Suprapubic skin (tissue), 4 donors: ENCODE data around the gene BMPR2. TPM values are rescaled to one million over a fixed set of nuclear protein-coding genes. Genes with fewer than 3 reads are reported as not detected.
"Not testable (repeated sequence)": the region's sequence is repeated elsewhere in the genome, so short reads cannot be mapped to it uniquely, and the experiment has no call there.

Experiments used
- DNase-seq, 2 donors: peaks; one replicate each; pipeline ENCODE4 v3.0.0-alpha.2; 2019; ENCODE audit warnings: low spot score in 2 of 2
- H3K27ac ChIP-seq: fragments of 200-600 bp; sonication (generic); one replicate; pipeline ENCODE4 v1.5.1; 2019
- H3K27me3 ChIP-seq: fragments of 200-600 bp; sonication (generic); one replicate; pipeline ENCODE4 v1.5.1; 2019
- H3K36me3 ChIP-seq: fragments of 200-600 bp; sonication (generic); one replicate; pipeline ENCODE4 v1.5.1; 2019
- H3K4me1 ChIP-seq: fragments of 200-600 bp; sonication (generic); one replicate; pipeline ENCODE4 v1.5.1; 2019
- H3K4me3 ChIP-seq: fragments of 200-600 bp; sonication (generic); one replicate; pipeline ENCODE4 v1.5.1; 2019; ENCODE audit warnings: mild to moderate bottlenecking
- H3K9me3 ChIP-seq: fragments of 200-600 bp; sonication (generic); one replicate; pipeline ENCODE4 v1.5.1; 2019
- EP300 ChIP-seq: sonication (generic); formaldehyde crosslinking; IDR thresholded peaks from one replicate; pipeline ENCODE4 v1.6.1; 2017; ENCODE audit warnings: antibody characterized with exemption
- POLR2A ChIP-seq, 2 donors: fragments of 450-650 bp; IDR thresholded peaks; one replicate each; pipeline ENCODE4 v1.6.1; 2017; ENCODE audit warnings: antibody characterized with exemption in 2 of 2, mild to moderate bottlenecking in 2 of 2, moderate library complexity in 2 of 2
- POLR2AphosphoS5 ChIP-seq, 3 donors: sonication (generic); formaldehyde crosslinking; IDR thresholded peaks; one replicate each; pipeline ENCODE4 v1.6.1; 2017; ENCODE audit warnings: antibody characterized with exemption in 3 of 3
- WGBS: methylation state at CpG from one replicate; pipeline ENCODE4 v1.1.5; 2018; 5-methylcytosine and 5-hydroxymethylcytosine counted together
- total RNA-seq, 4 donors: library from RNA; depleted of rRNA; stranded (reverse); fragments of >200 nt; gene quantifications; one replicate each; pipeline ENCODE4 v1.1.0, GENCODE V29; 2016
- TF ChIP-seq, protein P1 (sequence below), 2 donors: fragments of 200-600 bp in 1 of 2; fragments of 450-650 bp in 1 of 2; sonication (generic) in 1 of 2; IDR thresholded peaks; one replicate each; pipeline ENCODE4 v1.5.1; 2016 to 2019; ENCODE audit warnings: antibody characterized with exemption in 2 of 2, mild to moderate bottlenecking in 1 of 2, moderate library complexity in 1 of 2

BMPR2 gene
- total RNA-seq, 4 donors from 2014 or later = 37.8 to 47.1 (median 42.3) TPM

DNA sequence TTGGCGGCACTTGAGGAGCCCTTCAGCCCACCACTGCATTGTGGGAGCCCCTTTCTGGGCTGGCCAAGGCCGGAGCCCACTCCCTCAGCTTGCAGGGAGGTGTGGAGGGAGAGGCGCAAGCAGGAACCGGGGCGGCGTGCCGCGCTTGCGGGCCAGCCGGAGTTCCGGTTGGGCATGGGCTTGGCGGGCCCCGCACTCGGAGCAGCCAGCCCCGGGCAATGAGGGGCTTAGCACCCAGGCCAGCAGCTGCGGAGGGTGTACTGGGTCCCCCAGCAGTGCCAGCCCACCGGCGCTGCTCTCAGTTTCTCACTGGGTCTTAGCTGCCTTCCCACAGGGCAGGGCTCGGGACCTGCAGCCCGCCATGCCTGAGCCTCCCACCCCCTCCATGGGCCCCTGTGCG is 127.1 kb downstream of the BMPR2 start:
- H3K27me3 ChIP-seq, H3K27ac ChIP-seq, DNase-seq, H3K4me3 ChIP-seq, H3K9me3 ChIP-seq, H3K4me1 ChIP-seq: not testable (repeated sequence)
- peaks cover 11% of the 10 kb centered on the region for H3K36me3 ChIP-seq
- no CpG with 5 or more reads among the region's 21 CpGs for WGBS

DNA sequence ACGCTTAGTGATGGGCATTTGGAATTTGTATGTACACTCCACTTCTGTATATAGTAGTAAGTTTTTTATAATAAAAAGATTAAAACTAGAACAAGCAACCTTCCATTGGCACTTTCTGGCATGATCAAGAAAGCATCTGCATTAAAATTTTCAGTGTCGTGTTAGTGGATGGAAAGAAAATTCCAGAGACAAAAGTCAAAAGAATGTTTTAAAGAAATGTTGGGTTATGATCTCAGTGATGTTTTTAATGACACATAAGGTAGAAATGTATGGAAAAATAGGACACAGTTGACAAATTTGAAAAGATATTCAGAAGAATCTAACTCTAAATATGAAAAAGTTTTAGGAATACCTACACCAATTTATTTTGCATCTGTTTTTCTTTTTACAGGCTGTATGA is 132.6 kb downstream of the BMPR2 start:
- no peak overlapping the region for H3K27ac ChIP-seq
- peaks cover 5% of the 10 kb centered on the region for H3K36me3 ChIP-seq
- no peaks in the 10 kb centered on the region for H3K27me3 ChIP-seq
- 76% methylated on average over 2 of the region's 2 CpGs for WGBS
- no peak for DNase-seq
- TF ChIP-seq, protein P1, sequence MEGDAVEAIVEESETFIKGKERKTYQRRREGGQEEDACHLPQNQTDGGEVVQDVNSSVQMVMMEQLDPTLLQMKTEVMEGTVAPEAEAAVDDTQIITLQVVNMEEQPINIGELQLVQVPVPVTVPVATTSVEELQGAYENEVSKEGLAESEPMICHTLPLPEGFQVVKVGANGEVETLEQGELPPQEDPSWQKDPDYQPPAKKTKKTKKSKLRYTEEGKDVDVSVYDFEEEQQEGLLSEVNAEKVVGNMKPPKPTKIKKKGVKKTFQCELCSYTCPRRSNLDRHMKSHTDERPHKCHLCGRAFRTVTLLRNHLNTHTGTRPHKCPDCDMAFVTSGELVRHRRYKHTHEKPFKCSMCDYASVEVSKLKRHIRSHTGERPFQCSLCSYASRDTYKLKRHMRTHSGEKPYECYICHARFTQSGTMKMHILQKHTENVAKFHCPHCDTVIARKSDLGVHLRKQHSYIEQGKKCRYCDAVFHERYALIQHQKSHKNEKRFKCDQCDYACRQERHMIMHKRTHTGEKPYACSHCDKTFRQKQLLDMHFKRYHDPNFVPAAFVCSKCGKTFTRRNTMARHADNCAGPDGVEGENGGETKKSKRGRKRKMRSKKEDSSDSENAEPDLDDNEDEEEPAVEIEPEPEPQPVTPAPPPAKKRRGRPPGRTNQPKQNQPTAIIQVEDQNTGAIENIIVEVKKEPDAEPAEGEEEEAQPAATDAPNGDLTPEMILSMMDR (IDR thresholded peaks at IDR 0.05) = no peak
- TF ChIP-seq POLR2AphosphoS5 (IDR thresholded peaks at IDR 0.05) (no peak), EP300 (no peak), POLR2A (IDR thresholded peaks at IDR 0.05) (no peak)
- H3K4me1 ChIP-seq = no peaks in the 10 kb centered on the region
- no peaks in the 10 kb centered on the region for H3K9me3 ChIP-seq
- H3K4me3 ChIP-seq = no peak overlapping the region

DNA sequence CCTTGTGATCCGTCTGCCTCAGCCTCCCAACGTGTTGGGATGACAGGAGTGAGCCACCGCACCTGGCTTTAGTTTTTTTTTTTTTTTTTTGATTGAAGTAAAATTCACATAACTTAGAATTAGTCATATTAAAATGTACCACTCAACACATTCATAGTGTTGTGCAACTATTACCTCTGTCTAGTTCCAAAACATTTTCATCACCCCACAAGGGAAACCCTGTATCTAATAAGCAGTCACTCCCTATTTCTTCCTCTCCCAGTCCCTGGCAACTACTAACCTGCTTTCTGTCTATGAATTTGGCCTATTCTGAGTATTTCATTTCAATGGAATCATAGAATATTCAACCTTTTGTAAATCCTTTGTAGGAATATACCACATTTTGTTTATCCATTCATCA is 134.8 kb downstream of the BMPR2 start:
- Histone ChIP-seq H3K4me3 (no peak overlapping the region), H3K4me1 (no peaks in the 10 kb centered on the region), H3K27me3 (no peaks in the 10 kb centered on the region), H3K9me3 (no peaks in the 10 kb centered on the region), H3K27ac (no peak overlapping the region), H3K36me3 (peaks cover 17% of the 10 kb centered on the region)
- DNase-seq = no peak
- TF ChIP-seq POLR2A (IDR thresholded peaks at IDR 0.05) = no peak
- no peak for TF ChIP-seq EP300
- no peak for TF ChIP-seq POLR2AphosphoS5 (IDR thresholded peaks at IDR 0.05)
- TF ChIP-seq, protein P1 (IDR thresholded peaks at IDR 0.05) = no peak
- WGBS = 64% methylated on average over 3 of the region's 3 CpGs

DNA sequence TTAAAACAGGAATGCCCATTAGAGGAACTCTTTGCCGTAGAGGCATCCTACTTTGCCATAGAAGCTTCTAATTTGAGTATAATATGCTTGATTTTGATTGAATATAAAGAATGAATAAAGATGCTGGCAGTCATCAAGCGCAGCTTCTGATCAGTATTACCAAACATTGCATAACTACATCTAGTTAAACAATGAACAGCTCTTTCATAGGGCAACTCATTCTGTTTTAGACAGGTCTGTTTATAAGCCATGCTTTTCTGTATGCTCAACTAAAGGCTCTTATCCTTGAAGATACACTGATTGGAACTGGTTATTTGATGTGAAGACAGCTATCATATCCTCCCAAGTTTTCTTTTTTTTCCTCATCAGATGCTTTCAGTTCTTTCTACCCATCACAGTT is 136.0 kb downstream of the BMPR2 start:
- H3K27me3 ChIP-seq = no peaks in the 10 kb centered on the region
- H3K27ac ChIP-seq = no peak overlapping the region
- no peak for DNase-seq
- TF ChIP-seq, protein P1 (IDR thresholded peaks at IDR 0.05) = no peak
- TF ChIP-seq POLR2A (IDR thresholded peaks at IDR 0.05) (no peak), EP300 (no peak), POLR2AphosphoS5 (IDR thresholded peaks at IDR 0.05) (no peak)
- WGBS = 92% methylated on average over 2 of the region's 2 CpGs
- peaks cover 27% of the 10 kb centered on the region for H3K36me3 ChIP-seq
- H3K4me1 ChIP-seq = no peaks in the 10 kb centered on the region
- H3K4me3 ChIP-seq = no peak overlapping the region
- no peaks in the 10 kb centered on the region for H3K9me3 ChIP-seq

DNA sequence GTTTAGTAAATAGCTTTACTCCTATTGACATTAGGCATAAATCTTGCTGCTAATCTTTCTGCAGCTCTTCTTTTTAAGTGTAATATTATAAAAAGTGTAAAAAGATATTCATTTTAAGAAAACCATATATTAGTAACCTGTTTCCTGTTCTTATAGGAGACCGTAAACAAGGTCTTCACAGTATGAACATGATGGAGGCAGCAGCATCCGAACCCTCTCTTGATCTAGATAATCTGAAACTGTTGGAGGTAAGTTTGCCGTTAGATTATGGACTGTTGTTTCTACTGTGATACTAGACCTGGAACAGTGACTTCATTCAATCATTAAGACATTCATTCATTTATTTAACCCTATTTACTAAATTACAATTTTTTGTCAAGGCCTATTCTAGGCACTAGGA is 138.6 kb downstream of the BMPR2 start:
- no peak overlapping the region for H3K4me3 ChIP-seq
- H3K36me3 ChIP-seq = peaks cover 48% of the 10 kb centered on the region
- H3K4me1 ChIP-seq = no peaks in the 10 kb centered on the region
- WGBS = 88% methylated on average over 3 of the region's 3 CpGs
- H3K27me3 ChIP-seq = no peaks in the 10 kb centered on the region
- TF ChIP-seq, protein P1 (IDR thresholded peaks at IDR 0.05) = no peak
- TF ChIP-seq POLR2AphosphoS5 (IDR thresholded peaks at IDR 0.05) = no peak
- no peak for DNase-seq
- H3K27ac ChIP-seq = no peak overlapping the region
- no peaks in the 10 kb centered on the region for H3K9me3 ChIP-seq

DNA sequence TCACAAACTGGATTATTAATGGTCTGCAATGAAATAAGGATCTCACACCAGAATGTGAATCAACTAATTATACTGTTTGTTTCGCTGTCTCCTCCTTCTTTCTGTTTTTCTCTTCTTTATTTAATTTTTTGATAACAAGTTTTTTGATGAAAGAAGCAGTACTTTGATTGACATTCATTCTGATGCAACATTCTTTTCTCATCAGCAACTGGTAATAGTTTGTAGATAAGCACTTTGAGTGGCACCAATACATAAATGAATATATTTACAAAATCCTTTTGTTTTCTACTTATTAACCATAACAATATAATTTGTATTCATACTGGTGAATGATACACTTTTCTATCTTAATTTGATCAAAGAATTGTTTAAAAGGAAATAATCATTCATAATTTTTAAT is 143.3 kb downstream of the BMPR2 start:
- Histone ChIP-seq H3K9me3 (no peaks in the 10 kb centered on the region), H3K27me3 (no peaks in the 10 kb centered on the region), H3K4me1 (no peaks in the 10 kb centered on the region), H3K36me3 (peaks cover 74% of the 10 kb centered on the region), H3K27ac (no peak overlapping the region), H3K4me3 (no peak overlapping the region)
- 94% methylated on average over 1 of the region's 1 CpG for WGBS
- no peak for DNase-seq
- TF ChIP-seq, protein P1 (IDR thresholded peaks at IDR 0.05) = no peak
- TF ChIP-seq POLR2A (IDR thresholded peaks at IDR 0.05) (no peak), POLR2AphosphoS5 (IDR thresholded peaks at IDR 0.05) (no peak), EP300 (no peak)
